Chondrocyte (in vitro differentiated cells): Measurements from ENCODE around the gene PGLYRP4. TPM values are rescaled to one million over a fixed set of nuclear protein-coding genes. Genes with fewer than 3 reads are reported as not detected.

Experiments used
- DNase-seq: peaks from one replicate; pipeline ENCODE4 v3.0.0; 2021; ENCODE audit warnings: mixed read lengths, low spot score
- H3K27ac Mint-ChIP-seq: one replicate; pipeline ENCODE4 v1.8.0; 2021; ENCODE audit warnings: mild to moderate bottlenecking, moderate library complexity, mixed read lengths; ENCODE audit not compliant: unreplicated experiment
- H3K27me3 Mint-ChIP-seq: 2 replicates; pipeline ENCODE4 v1.8.0; 2021; ENCODE audit warnings: low read depth, mixed read lengths
- H3K36me3 Mint-ChIP-seq: 2 replicates; pipeline ENCODE4 v1.8.0; 2021; ENCODE audit warnings: low read depth, mixed read lengths
- H3K4me1 Mint-ChIP-seq: 2 replicates; pipeline ENCODE4 v1.8.0; 2021; ENCODE audit warnings: low read depth, mild to moderate bottlenecking, mixed read lengths
- H3K4me3 Mint-ChIP-seq: one replicate; pipeline ENCODE4 v1.8.0; 2021; ENCODE audit warnings: mild to moderate bottlenecking, moderate library complexity, mixed read lengths; ENCODE audit not compliant: unreplicated experiment
- H3K9me3 Mint-ChIP-seq: 2 replicates; pipeline ENCODE4 v1.8.0; 2021; ENCODE audit warnings: low read depth, mixed read lengths
- CTCF ChIP-seq: fragments of 200-600 bp; sonication (generic); IDR thresholded peaks from 2 replicates; pipeline ENCODE4 v1.5.0; 2021; ENCODE audit warnings: antibody characterized with exemption, mild to moderate bottlenecking, moderate library complexity
- total RNA-seq: library from RNA; stranded (reverse); gene quantifications from 3 replicates; pipeline ENCODE4 v1.2.1, GENCODE V29; 2021

PGLYRP4 gene
- total RNA-seq, 1 donor from 2014 or later: not detected

DNA sequence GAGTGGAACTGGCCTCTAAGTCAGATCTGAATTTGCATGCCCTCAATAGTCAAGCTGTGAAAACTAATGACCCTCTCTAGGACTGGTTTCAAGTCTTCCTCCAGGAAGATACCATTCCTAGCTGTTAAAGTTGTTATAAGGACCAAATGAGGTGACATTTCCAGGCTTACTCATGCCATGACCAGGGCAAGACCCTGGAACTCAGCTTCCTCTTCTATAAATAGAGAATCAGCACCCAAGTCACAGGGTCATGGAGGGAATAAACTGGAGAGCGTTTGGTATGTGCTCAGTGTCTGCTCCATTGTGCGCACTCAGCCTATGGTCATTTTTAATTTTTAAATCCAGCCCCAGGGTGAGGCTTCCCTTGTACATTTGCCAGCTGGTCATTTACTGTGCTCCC is 11.5 kb upstream of the PGLYRP4 start:
- no peaks in the 10 kb centered on the region for H3K9me3 Mint-ChIP-seq
- H3K4me1 Mint-ChIP-seq: no peaks in the 10 kb centered on the region
- H3K4me3 Mint-ChIP-seq: no peak overlapping the region
- H3K27ac Mint-ChIP-seq: no peak overlapping the region
- DNase-seq: no peak
- TF ChIP-seq CTCF: no peak
- no peaks in the 10 kb centered on the region for H3K36me3 Mint-ChIP-seq
- peaks cover 55% of the 10 kb centered on the region for H3K27me3 Mint-ChIP-seq

- H3K4me3 Mint-ChIP-seq: no peak overlapping the region
- H3K36me3 Mint-ChIP-seq: no peaks in the 10 kb centered on the region
- no peak overlapping the region for H3K27ac Mint-ChIP-seq
- no peak for DNase-seq
- H3K4me1 Mint-ChIP-seq: no peaks in the 10 kb centered on the region
- H3K9me3 Mint-ChIP-seq: no peaks in the 10 kb centered on the region
- H3K27me3 Mint-ChIP-seq: peaks cover 47% of the 10 kb centered on the region
- no peak for TF ChIP-seq CTCF
Observed at GRCh38 chr1:153359241-153359640, 10.6 kb upstream of the PGLYRP4 start.

- Mint-ChIP-seq H3K36me3 (no peaks in the 10 kb centered on the region), H3K27me3 (peaks cover 46% of the 10 kb centered on the region), H3K4me3 (no peak overlapping the region), H3K9me3 (no peaks in the 10 kb centered on the region), H3K27ac (no peak overlapping the region), H3K4me1 (no peaks in the 10 kb centered on the region)
- no peak for DNase-seq
- no peak for TF ChIP-seq CTCF
Observed at GRCh38 chr1:153358691-153358975, 10.0 kb upstream of the PGLYRP4 start.

DNA sequence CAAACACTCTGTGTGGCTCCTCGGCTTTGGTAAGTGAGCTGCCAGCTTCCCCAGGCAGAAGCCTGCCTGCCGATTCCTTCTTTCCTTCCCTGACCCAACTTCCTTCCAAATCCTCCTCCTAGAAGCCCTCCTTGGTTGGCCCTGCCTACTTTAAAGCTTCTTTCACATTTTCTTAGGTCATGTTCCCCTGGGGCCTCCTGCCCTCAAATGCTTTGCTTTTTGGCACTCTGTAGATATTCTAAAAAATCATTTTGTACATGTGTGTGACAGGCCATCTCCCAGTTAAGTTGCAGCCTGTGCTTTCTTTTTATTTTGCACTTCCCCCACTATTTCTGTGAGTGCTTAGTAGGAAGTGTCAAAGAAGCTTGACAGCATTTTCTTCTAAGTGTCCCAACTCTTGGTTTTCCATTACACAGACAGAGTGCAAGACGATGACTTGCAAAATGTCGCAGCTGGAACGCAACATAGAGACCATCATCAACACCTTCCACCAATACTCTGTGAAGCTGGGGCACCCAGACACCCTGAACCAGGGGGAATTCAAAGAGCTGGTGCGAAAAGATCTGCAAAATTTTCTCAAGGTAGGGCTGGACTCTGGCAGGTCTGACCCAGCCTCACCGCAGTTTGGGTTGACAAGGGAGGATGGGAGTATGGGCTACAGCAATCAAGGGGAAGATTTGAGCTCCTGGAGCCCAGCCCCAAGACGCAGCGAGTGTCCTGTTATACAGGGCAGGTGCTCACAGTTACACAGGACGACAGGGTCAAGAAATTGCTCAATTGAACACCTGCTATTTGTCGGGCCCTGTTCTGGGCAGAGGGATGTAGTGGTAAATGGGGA is 9.4 kb upstream of the PGLYRP4 start, which contains the start of gene S100A9:
Gene S100A9 (plus strand): TSS at position 2 of the 838 bp plus-strand sequence. CDS start 430 bp downstream, at position 432.
- no peak for TF ChIP-seq CTCF
- Mint-ChIP-seq H3K4me1 (no peaks in the 10 kb centered on the region), H3K36me3 (no peaks in the 10 kb centered on the region), H3K9me3 (no peaks in the 10 kb centered on the region), H3K27ac (no peak within 1 kb of the TSS), H3K4me3 (no peak within 1 kb of the TSS), H3K27me3 (peaks cover 41% of the 10 kb centered on the region)
- DNase-seq: no peak

GRCh38 chr1:153357076-153357852 is 8.6 kb upstream of the PGLYRP4 start:
- Mint-ChIP-seq H3K4me3 (no peak overlapping the region), H3K9me3 (no peaks in the 10 kb centered on the region), H3K27me3 (peaks cover 34% of the 10 kb centered on the region), H3K27ac (no peak overlapping the region), H3K36me3 (no peaks in the 10 kb centered on the region), H3K4me1 (no peaks in the 10 kb centered on the region)
- TF ChIP-seq CTCF: no peak
- DNase-seq: no peak
